Dendritic cell treated with granulocyte-macrophage colony-stimulating factor and Interleukin-4, amounts not matched to agents 40 ng/mL and 50 ng/mL, for 4 days (primary cell): ENCODE measurements around the gene BARHL1.

Source experiments
- H3K27ac Mint-ChIP-seq: one replicate; pipeline ENCODE4 v1.8.0; 2022; ENCODE audit warnings: mild to moderate bottlenecking, mixed read lengths
- H3K27me3 Mint-ChIP-seq: one replicate; pipeline ENCODE4 v1.8.0; 2022; ENCODE audit warnings: mild to moderate bottlenecking, mixed read lengths
- H3K36me3 Mint-ChIP-seq: one replicate; pipeline ENCODE4 v1.8.0; 2022; ENCODE audit warnings: low read depth, mixed read lengths
- H3K4me1 Mint-ChIP-seq: one replicate; pipeline ENCODE4 v1.8.0; 2022; ENCODE audit warnings: low read depth, mixed read lengths
- H3K4me3 Mint-ChIP-seq: one replicate; pipeline ENCODE4 v1.8.0; 2022; ENCODE audit warnings: mild to moderate bottlenecking, moderate library complexity, mixed read lengths
- H3K9me3 Mint-ChIP-seq: one replicate; pipeline ENCODE4 v1.8.0; 2022; ENCODE audit warnings: mixed read lengths
- intact Hi-C: fragments of 100-400 bp; cut with micrococcal nuclease; formaldehyde crosslinking; loops from one replicate; pipeline ENCODE4 v1.15.0; 2022

Gene BARHL1

DNA sequence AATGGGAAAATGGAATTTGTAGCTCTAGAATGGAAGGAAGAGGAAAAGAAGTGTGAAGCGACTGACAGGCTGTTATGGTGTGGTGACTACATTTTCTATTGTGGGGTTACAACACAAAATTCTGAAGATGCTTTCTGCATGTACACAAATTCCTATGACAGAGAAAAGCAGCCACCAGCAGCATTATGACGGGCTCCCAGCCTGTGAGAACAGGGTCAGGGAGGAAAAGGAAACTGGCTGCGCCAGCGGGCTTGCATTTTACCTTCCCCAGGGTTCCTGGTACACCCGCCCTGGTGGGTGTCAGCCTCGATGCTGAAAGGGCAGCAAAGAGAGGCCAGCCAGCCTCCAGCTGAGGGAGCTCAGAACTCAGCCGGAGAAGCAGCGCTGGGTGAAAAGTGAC is 46.3 kb downstream of the BARHL1 start:
- peaks cover 80% of the 10 kb centered on the region for H3K36me3 Mint-ChIP-seq
- no peak overlapping the region for H3K4me3 Mint-ChIP-seq
- H3K9me3 Mint-ChIP-seq = no peaks in the 10 kb centered on the region
- intact Hi-C loops = no loop called here
- no peak overlapping the region for H3K27ac Mint-ChIP-seq
- peaks cover 5% of the 10 kb centered on the region for H3K4me1 Mint-ChIP-seq
- no peaks in the 10 kb centered on the region for H3K27me3 Mint-ChIP-seq

DNA sequence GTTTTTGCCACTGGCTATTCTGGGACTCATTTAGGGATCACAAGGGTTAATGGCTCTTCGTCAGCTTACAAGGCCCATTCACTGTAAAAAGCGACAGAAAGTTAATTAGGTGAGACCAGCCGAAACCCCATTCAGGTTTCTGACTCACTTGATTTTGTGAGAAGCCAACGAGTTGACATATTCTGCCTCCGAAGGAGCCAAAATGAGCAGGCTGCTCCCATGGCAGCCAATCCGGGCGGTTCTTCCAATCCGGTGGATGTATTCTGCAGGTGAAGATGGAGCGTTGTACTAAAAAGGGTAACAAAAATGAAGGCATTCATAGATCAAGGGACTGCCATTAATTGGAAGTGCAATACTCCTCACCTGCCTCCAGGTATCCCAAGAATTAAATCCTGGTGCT is 47.7 kb downstream of the BARHL1 start:
- H3K27ac Mint-ChIP-seq = no peak overlapping the region
- no peaks in the 10 kb centered on the region for H3K9me3 Mint-ChIP-seq
- peaks cover 5% of the 10 kb centered on the region for H3K4me1 Mint-ChIP-seq
- H3K27me3 Mint-ChIP-seq = no peaks in the 10 kb centered on the region
- intact Hi-C loops = no loop called here
- H3K36me3 Mint-ChIP-seq = peaks cover 72% of the 10 kb centered on the region
- H3K4me3 Mint-ChIP-seq = no peak overlapping the region

- no peaks in the 10 kb centered on the region for H3K9me3 Mint-ChIP-seq
- no peaks in the 10 kb centered on the region for H3K27me3 Mint-ChIP-seq
- H3K4me1 Mint-ChIP-seq = peaks cover 5% of the 10 kb centered on the region
- intact Hi-C loops = no loop called here
- no peak overlapping the region for H3K27ac Mint-ChIP-seq
- H3K36me3 Mint-ChIP-seq = peaks cover 69% of the 10 kb centered on the region
- H3K4me3 Mint-ChIP-seq = no peak overlapping the region
Measured at GRCh38 chr9:132630811-132631210, 48.4 kb downstream of the BARHL1 start.

DNA sequence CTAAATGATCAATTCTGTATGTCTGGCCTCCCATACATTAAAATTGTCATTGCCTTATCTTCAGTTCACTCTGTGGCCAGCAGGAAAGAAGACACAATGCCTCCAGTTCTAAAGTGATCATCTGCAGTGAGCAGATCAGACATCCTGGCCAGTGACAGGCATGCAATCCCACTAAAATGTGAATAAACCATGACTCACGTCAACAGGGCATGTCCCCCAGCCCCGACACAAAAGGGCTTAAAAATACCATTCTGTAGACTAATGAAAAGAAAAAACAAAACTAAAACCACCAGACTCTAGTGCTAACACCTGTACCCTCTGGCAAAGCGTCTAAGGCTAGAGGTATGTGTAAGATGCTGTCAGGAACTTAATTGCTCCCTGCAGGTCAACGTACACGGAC is 48.9 kb downstream of the BARHL1 start:
- H3K9me3 Mint-ChIP-seq = no peaks in the 10 kb centered on the region
- no peak overlapping the region for H3K4me3 Mint-ChIP-seq
- H3K36me3 Mint-ChIP-seq = peaks cover 68% of the 10 kb centered on the region
- H3K27me3 Mint-ChIP-seq = no peaks in the 10 kb centered on the region
- peaks cover 5% of the 10 kb centered on the region for H3K4me1 Mint-ChIP-seq
- intact Hi-C loops = no loop called here
- no peak overlapping the region for H3K27ac Mint-ChIP-seq

DNA sequence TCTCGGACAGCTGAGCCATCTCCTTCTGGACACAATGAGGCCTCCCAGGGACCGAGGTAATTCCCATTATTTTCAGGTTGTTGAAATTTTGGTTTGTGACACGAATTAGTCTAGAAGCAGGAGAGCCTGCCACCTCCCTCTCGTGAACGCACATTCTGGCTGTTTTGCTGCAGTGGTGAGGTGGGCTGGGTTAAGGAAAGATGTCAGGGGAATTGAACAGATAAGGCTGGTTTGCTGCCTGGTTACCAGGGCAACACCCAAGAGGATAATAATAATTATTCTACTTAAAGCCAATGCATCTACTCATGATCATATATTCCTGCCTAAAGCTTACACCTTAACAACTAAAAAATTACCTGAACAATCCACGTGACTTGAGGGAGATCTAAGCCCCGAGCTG is 49.3 kb downstream of the BARHL1 start:
- H3K9me3 Mint-ChIP-seq = no peaks in the 10 kb centered on the region
- intact Hi-C loops = no loop called here
- no peaks in the 10 kb centered on the region for H3K27me3 Mint-ChIP-seq
- H3K4me3 Mint-ChIP-seq = no peak overlapping the region
- H3K4me1 Mint-ChIP-seq = peaks cover 5% of the 10 kb centered on the region
- peaks cover 64% of the 10 kb centered on the region for H3K36me3 Mint-ChIP-seq
- no peak overlapping the region for H3K27ac Mint-ChIP-seq

DNA sequence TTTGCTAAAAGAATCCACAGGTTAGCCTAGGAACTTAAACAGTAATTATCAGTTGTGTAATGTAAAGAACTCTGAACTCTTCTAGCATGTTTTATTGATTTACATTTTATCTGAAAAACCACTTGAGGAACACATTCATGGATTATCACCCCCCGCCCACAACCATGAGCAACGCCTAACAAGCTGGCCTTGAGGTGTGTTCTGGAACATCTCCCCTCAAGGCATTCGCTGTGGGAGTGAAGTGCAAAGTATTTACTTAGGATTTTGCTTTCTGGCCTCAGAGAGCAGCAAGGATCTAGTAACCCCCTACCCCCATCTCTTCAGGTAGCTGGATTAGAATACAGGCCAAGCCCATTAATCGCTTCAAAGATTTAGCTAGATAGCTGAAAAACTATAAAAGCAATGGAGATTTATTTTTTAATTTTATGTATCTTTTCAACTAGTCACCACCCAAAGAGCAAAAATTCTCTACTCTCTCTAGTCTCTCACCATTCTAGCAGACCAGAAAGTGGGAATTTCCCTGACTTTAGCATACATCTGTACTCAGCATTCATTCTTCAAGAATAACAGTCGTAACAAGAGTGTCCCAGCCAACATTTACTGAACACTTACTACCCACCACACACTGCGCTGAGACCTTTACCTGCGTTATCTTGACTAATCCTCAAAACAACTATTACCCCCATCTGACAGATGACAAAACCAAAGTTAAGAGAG is 50.2 kb downstream of the BARHL1 start:
- no peaks in the 10 kb centered on the region for H3K9me3 Mint-ChIP-seq
- intact Hi-C loops = no loop called here
- peaks cover 64% of the 10 kb centered on the region for H3K36me3 Mint-ChIP-seq
- no peak overlapping the region for H3K4me3 Mint-ChIP-seq
- H3K27me3 Mint-ChIP-seq = no peaks in the 10 kb centered on the region
- peaks cover 5% of the 10 kb centered on the region for H3K4me1 Mint-ChIP-seq
- H3K27ac Mint-ChIP-seq = no peak overlapping the region

DNA sequence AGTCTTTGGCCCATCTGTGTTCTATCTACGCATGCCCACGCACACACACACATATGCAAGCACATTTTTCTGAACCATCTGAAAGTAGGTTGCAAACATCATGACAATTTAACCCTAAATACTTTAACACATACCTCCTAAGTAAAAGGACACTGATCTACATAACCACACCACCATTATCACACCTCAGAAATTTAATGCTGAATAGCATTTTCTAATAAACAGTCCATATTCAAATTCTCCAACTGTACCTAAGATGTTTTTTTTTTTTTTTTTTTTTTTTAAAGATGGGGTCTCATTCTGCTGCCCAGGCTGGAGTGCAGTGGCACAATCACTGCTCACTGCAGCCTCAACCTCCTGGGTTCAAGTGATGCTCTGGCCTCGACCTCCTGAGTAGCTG is 51.9 kb downstream of the BARHL1 start:
- intact Hi-C loops = no loop called here
- H3K36me3 Mint-ChIP-seq = peaks cover 64% of the 10 kb centered on the region
- H3K27me3 Mint-ChIP-seq = no peaks in the 10 kb centered on the region
- no peak overlapping the region for H3K27ac Mint-ChIP-seq
- no peaks in the 10 kb centered on the region for H3K9me3 Mint-ChIP-seq
- no peak overlapping the region for H3K4me3 Mint-ChIP-seq
- H3K4me1 Mint-ChIP-seq = no peaks in the 10 kb centered on the region

- Mint-ChIP-seq H3K4me3 (no peak overlapping the region), H3K27ac (no peak overlapping the region), H3K4me1 (no peaks in the 10 kb centered on the region), H3K27me3 (no peaks in the 10 kb centered on the region), H3K36me3 (peaks cover 64% of the 10 kb centered on the region), H3K9me3 (no peaks in the 10 kb centered on the region)
- intact Hi-C loops = no loop called here
Measured at GRCh38 chr9:132637351-132637750, 54.9 kb downstream of the BARHL1 start.

- Mint-ChIP-seq H3K27ac (no peak overlapping the region), H3K9me3 (no peaks in the 10 kb centered on the region), H3K27me3 (no peaks in the 10 kb centered on the region), H3K36me3 (peaks cover 67% of the 10 kb centered on the region), H3K4me1 (no peaks in the 10 kb centered on the region), H3K4me3 (no peak overlapping the region)
- intact Hi-C loops = no loop called here
Measured at GRCh38 chr9:132637801-132638200, 55.4 kb downstream of the BARHL1 start.

DNA sequence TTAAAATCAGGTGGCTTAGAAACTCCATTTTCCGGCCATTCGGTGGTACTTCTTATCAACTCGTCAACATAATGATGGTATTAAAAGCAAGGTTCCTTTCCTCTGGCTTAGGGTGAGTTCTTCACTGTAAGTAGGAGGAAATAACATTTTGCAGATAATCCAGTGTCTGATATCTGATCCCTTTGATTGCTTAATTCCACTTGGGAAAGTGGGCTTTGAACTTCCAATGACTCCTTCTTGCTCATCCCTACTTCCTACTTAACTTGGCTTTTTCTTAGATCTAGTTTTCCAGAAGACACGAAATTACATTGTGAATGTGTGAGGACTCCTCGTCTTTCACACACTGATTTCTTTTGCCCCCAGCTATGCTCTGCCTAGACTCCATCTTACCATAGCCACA is 55.8 kb downstream of the BARHL1 start:
- H3K9me3 Mint-ChIP-seq = no peaks in the 10 kb centered on the region
- no peaks in the 10 kb centered on the region for H3K4me1 Mint-ChIP-seq
- no peaks in the 10 kb centered on the region for H3K27me3 Mint-ChIP-seq
- H3K4me3 Mint-ChIP-seq = no peak overlapping the region
- no peak overlapping the region for H3K27ac Mint-ChIP-seq
- intact Hi-C loops = no loop called here
- peaks cover 72% of the 10 kb centered on the region for H3K36me3 Mint-ChIP-seq

DNA sequence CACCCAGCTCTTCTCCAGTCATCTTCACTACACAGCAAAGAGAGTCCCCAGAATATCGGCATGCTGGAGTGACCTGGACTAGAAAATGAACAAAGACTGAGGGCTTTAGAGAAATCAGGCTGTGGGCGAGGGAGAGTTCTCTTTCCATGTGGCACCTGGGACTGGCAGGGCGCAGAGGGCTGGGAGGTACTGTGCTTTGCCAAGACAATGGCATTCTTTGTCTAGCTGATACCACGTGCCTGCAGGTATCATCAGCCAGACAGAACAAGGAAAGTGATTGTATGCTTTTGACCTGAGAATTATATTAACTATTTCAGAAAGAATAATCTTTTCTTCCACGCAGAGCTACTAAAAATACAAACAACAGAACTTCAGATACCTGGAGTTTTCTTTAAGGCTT is 56.9 kb downstream of the BARHL1 start:
- H3K9me3 Mint-ChIP-seq = no peaks in the 10 kb centered on the region
- H3K36me3 Mint-ChIP-seq = peaks cover 79% of the 10 kb centered on the region
- H3K27me3 Mint-ChIP-seq = no peaks in the 10 kb centered on the region
- H3K4me3 Mint-ChIP-seq = no peak overlapping the region
- no peak overlapping the region for H3K27ac Mint-ChIP-seq
- intact Hi-C loops = no loop called here
- H3K4me1 Mint-ChIP-seq = no peaks in the 10 kb centered on the region
